Keratinocyte (primary cell): ENCODE measurements around the gene TMEM207.

Experiments used
- EZH2 ChIP-seq: IDR thresholded peaks from one replicate; pipeline ENCODE4 v1.6.1; 2012; ENCODE audit warnings: inconsistent platforms, mild to moderate bottlenecking, low read length, moderate library complexity
- TF ChIP-seq, protein P1 (sequence below), 3 experiments: IDR thresholded peaks in 1 of 3; conservative IDR thresholded peaks in 1 of 3; optimal IDR thresholded peaks in 1 of 3; 2 replicates in 2 of 3; 3 replicates in 1 of 3; pipeline versions ENCODE3 to v1.5.1; 2011; ENCODE audit warnings: low read length in 3 of 3, mild to moderate bottlenecking in 3 of 3, moderate library complexity in 2 of 3, control low read depth in 1 of 3, inconsistent platforms in 1 of 3; ENCODE audit not compliant: insufficient read depth in 2 of 3; ENCODE audit errors: extremely low read depth in 1 of 3

DNA sequence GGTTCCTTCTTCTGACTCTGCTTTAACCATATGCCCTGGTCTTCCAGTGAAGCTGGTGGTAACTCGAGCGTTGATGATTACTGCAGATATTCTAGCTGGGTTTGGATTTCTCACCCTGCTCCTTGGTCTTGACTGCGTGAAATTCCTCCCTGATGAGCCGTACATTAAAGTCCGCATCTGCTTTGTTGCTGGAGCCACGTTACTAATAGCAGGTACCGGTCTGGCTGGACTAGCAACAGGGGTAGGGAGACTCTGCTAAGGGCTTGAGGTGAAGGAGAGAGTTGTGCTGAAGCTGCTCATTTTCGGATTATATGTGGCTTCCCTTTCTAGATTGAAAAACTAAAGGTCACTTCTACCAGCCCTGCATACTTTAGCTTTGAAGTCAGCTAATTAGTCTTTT lies 45.0 kb downstream of the TMEM207 start:
- TF ChIP-seq, protein P1, sequence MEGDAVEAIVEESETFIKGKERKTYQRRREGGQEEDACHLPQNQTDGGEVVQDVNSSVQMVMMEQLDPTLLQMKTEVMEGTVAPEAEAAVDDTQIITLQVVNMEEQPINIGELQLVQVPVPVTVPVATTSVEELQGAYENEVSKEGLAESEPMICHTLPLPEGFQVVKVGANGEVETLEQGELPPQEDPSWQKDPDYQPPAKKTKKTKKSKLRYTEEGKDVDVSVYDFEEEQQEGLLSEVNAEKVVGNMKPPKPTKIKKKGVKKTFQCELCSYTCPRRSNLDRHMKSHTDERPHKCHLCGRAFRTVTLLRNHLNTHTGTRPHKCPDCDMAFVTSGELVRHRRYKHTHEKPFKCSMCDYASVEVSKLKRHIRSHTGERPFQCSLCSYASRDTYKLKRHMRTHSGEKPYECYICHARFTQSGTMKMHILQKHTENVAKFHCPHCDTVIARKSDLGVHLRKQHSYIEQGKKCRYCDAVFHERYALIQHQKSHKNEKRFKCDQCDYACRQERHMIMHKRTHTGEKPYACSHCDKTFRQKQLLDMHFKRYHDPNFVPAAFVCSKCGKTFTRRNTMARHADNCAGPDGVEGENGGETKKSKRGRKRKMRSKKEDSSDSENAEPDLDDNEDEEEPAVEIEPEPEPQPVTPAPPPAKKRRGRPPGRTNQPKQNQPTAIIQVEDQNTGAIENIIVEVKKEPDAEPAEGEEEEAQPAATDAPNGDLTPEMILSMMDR (optimal IDR thresholded peaks at IDR 0.05 in 1 of 3, IDR thresholded peaks at IDR 0.05 in 1 of 3, conservative IDR thresholded peaks at IDR 0.05 in 1 of 3; ENCODE audit: extremely low read depth in 1 of 3, insufficient read depth in 2 of 3, low read length in 3 of 3) = no peak
- TF ChIP-seq EZH2 = no peak
